Nephron progenitor cell (in vitro differentiated cells): Measurements from ENCODE around the gene RNPS1.

Experiments
- DNase-seq: peaks from one replicate; pipeline ENCODE4 v3.0.0; 2021
- H3K27ac Mint-ChIP-seq: 2 replicates; pipeline ENCODE4 v1.8.0; 2021; ENCODE audit warnings: mild to moderate bottlenecking, moderate library complexity, mixed read lengths
- H3K27me3 Mint-ChIP-seq: 2 replicates; pipeline ENCODE4 v1.8.0; 2021; ENCODE audit warnings: mild to moderate bottlenecking, low read depth, mixed read lengths; ENCODE audit not compliant: poor library complexity
- H3K36me3 Mint-ChIP-seq: 2 replicates; pipeline ENCODE4 v1.8.0; 2021; ENCODE audit warnings: low read depth, mixed read lengths
- H3K4me1 Mint-ChIP-seq: 2 replicates; pipeline ENCODE4 v1.8.0; 2021; ENCODE audit warnings: mixed read lengths
- H3K4me3 Mint-ChIP-seq: 2 replicates; pipeline ENCODE4 v1.8.0; 2021; ENCODE audit warnings: mild to moderate bottlenecking, moderate library complexity, mixed read lengths
- H3K9me3 Mint-ChIP-seq: 2 replicates; pipeline ENCODE4 v1.8.0; 2021; ENCODE audit warnings: mild to moderate bottlenecking, moderate library complexity, mixed read lengths
- TF ChIP-seq, protein P1 (sequence below): fragments of 200-600 bp; sonication (generic); IDR thresholded peaks from 2 replicates; pipeline ENCODE4 v1.5.0; 2021; ENCODE audit warnings: antibody characterized with exemption

RNPS1 gene

DNA sequence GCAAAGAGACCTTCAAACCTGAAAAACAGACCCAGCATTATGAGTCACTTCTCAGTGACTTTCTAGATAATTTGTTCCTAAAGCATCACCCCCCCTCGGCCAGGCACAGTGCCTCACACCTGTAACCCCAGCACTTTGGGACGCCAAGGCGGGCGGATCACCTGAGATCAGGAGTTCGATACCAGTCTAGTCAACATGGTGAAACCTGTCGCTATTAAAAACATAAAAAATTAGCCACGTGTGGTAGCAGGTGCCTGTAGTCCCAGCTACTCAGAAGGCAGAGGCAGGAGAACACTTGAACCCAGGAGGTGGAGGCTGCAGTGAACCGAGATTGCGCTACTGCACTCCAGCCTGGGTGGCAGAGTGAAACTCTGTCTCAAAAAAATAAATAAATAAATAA, 24.3 kb upstream of the RNPS1 start:
- Mint-ChIP-seq H3K4me3 (no peak overlapping the region), H3K27ac (no peak overlapping the region), H3K36me3 (no peaks in the 10 kb centered on the region), H3K4me1 (peaks cover 4% of the 10 kb centered on the region), H3K27me3 (peaks cover 22% of the 10 kb centered on the region), H3K9me3 (no peaks in the 10 kb centered on the region)
- TF ChIP-seq, protein P1, sequence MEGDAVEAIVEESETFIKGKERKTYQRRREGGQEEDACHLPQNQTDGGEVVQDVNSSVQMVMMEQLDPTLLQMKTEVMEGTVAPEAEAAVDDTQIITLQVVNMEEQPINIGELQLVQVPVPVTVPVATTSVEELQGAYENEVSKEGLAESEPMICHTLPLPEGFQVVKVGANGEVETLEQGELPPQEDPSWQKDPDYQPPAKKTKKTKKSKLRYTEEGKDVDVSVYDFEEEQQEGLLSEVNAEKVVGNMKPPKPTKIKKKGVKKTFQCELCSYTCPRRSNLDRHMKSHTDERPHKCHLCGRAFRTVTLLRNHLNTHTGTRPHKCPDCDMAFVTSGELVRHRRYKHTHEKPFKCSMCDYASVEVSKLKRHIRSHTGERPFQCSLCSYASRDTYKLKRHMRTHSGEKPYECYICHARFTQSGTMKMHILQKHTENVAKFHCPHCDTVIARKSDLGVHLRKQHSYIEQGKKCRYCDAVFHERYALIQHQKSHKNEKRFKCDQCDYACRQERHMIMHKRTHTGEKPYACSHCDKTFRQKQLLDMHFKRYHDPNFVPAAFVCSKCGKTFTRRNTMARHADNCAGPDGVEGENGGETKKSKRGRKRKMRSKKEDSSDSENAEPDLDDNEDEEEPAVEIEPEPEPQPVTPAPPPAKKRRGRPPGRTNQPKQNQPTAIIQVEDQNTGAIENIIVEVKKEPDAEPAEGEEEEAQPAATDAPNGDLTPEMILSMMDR = no peak
- DNase-seq = no peak

DNA sequence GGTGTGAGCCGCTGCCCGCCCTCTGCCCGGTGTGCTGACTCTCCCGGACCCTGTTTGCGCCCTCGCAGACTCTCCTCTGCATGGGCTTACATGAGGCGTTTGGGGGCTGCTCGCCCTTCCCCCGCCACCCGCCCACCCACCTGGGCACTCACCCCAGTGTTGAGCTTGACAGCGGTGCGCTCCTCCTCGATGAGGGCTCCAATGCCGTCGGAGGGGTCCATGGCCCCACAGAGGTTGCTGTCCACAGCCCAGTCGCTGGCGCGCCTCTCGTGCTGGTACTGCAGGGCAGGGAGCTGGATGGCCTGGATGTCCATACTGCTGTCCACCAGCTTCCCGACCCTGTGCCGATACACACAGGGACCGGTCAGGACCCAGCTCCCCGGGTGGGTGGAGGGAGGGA, 21.4 kb upstream of the RNPS1 start:
- H3K27ac Mint-ChIP-seq = no peak overlapping the region
- H3K9me3 Mint-ChIP-seq = no peaks in the 10 kb centered on the region
- H3K4me1 Mint-ChIP-seq = peaks cover 5% of the 10 kb centered on the region
- no peaks in the 10 kb centered on the region for H3K36me3 Mint-ChIP-seq
- H3K27me3 Mint-ChIP-seq = peaks cover 24% of the 10 kb centered on the region
- no peak for DNase-seq
- no peak overlapping the region for H3K4me3 Mint-ChIP-seq
- TF ChIP-seq, protein P1 = no peak

DNA sequence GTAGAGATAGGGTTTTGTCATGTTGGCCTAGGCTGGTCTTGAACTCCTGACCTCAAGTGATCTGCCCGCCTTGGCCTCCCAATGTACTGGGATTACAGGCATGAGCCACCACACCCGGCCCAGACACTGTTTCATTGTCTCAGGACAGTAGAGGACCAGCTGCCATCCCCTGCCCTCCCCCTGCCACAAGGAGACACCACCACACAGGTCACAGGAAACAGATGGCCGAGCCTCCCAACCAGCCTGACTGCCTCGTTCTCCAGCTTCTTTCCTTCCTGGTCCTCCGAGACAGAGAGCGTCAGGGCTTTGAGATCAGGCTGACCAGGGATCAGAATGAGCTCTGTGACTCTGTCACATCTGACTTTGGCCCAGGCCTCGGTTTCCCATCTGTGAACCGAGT, 20.8 kb upstream of the RNPS1 start:
- H3K4me1 Mint-ChIP-seq = peaks cover 11% of the 10 kb centered on the region
- H3K27me3 Mint-ChIP-seq = peaks cover 23% of the 10 kb centered on the region
- no peak for DNase-seq
- no peak overlapping the region for H3K27ac Mint-ChIP-seq
- TF ChIP-seq, protein P1 = no peak
- H3K4me3 Mint-ChIP-seq = no peak overlapping the region
- no peaks in the 10 kb centered on the region for H3K9me3 Mint-ChIP-seq
- H3K36me3 Mint-ChIP-seq = no peaks in the 10 kb centered on the region

DNA sequence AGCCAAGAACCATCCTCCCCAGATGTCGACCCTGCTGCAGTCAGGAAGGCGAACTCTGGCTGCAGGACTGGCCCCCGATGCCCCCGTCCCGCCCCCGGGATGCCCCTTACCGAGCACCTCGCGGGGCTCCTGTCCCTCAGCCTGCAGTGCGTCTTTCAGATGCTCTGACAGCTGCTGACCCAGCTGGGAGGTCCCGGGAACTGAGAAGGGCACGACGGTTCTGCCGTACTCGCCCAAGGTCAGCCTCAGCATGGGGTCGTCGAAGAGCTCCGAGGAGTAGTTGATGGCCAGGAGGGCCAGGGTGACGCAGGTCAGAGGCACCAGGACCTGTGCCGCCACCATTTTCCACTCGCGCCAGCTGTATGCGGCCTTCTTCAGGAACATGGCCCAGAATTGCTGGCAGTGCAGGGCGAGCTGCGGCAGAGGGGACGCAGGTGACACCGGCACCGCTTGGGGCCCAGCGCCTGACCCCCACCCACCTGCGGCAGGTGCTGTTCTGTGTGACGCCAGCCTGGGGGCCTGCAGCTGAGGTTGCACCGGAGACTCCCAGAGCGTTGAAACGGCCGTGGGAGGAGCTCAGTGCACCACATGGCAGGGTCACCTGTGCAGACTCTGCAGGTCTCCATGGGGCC, 20.1 kb upstream of the RNPS1 start:
- DNase-seq = no peak
- no peaks in the 10 kb centered on the region for H3K9me3 Mint-ChIP-seq
- TF ChIP-seq, protein P1 = no peak
- no peak overlapping the region for H3K4me3 Mint-ChIP-seq
- peaks cover 16% of the 10 kb centered on the region for H3K4me1 Mint-ChIP-seq
- no peak overlapping the region for H3K27ac Mint-ChIP-seq
- H3K36me3 Mint-ChIP-seq = no peaks in the 10 kb centered on the region
- peaks cover 27% of the 10 kb centered on the region for H3K27me3 Mint-ChIP-seq

DNA sequence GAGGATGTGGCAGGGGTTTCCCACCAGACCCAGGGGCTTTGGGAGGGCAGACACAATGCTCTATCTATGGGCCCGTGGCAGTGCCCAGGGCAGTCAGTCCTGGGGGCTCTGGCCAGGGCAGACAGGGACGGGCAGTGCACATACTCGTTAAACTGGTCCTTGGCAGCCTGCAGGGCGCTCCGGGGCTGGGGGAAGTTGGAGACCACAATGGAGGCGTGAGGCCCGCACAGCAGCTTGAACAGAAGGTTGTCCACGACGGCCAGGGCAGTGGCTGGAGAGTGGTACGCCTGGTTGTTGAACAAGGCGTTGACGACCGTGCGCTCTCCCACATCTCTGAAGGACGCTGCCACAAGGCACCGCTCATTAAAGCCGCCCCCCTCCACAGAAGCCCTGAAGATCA, 18.6 kb upstream of the RNPS1 start:
- no peaks in the 10 kb centered on the region for H3K36me3 Mint-ChIP-seq
- TF ChIP-seq, protein P1 = no peak
- no peak overlapping the region for H3K27ac Mint-ChIP-seq
- peaks cover 26% of the 10 kb centered on the region for H3K27me3 Mint-ChIP-seq
- no peaks in the 10 kb centered on the region for H3K9me3 Mint-ChIP-seq
- no peak for DNase-seq
- H3K4me3 Mint-ChIP-seq = no peak overlapping the region
- H3K4me1 Mint-ChIP-seq = peaks cover 16% of the 10 kb centered on the region

DNA sequence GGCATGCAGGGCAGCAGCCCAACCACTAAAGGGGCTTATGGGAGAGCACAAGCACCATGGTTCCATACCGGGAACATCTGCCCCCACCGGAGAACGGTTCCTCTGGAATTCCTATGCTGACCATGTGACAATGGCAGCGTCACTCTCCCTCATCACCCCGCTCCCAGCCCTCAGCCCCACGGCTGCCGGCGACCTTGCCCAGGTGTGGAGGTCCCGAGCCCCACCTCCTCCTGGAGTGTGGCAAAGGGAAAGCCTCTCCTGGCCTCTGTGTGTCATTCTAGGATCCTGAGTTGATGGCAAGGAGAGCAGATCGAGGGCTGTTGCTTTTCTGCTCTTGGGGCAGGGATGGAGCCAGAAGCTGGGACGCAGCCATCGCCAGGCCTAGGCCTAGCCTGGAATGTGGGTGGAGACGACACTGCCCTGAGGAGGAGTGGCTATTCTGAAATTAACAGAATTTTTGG, 17.8 kb upstream of the RNPS1 start:
- Mint-ChIP-seq H3K4me3 (no peak overlapping the region), H3K9me3 (no peaks in the 10 kb centered on the region), H3K4me1 (peaks cover 19% of the 10 kb centered on the region), H3K36me3 (no peaks in the 10 kb centered on the region), H3K27me3 (peaks cover 27% of the 10 kb centered on the region), H3K27ac (no peak overlapping the region)
- no peak for DNase-seq
- TF ChIP-seq, protein P1 = no peak
